DND-41 (cell line): ENCODE data around the gene MICA.

Source experiments
- ATAC-seq: fragments of 200-7000 bp; cut with Tn5 transposase; 3 replicates; pipeline ENCODE4 v1.9.1; 2021; ENCODE audit warnings: low read depth; ENCODE audit not compliant: insufficient read depth
- DNase-seq: peaks from one replicate; pipeline ENCODE4 v3.0.0-alpha.2; 2020
- H2AFZ ChIP-seq: 2 replicates; pipeline ENCODE4 v1.6.0; 2012; ENCODE audit warnings: low read depth, low read length
- H3K27ac ChIP-seq: 2 replicates; pipeline ENCODE4 v1.5.1; 2012; ENCODE audit warnings: low read length, inconsistent platforms
- H3K27me3 ChIP-seq: fragments of 200-600 bp; sonication (generic); 2 replicates; pipeline ENCODE4 v1.6.0; 2012; ENCODE audit warnings: low read length, mild to moderate bottlenecking, inconsistent platforms; ENCODE audit not compliant: insufficient read depth, poor library complexity
- H3K36me3 ChIP-seq: 2 replicates; pipeline ENCODE4 v1.5.1; 2012; ENCODE audit warnings: low read length, inconsistent platforms; ENCODE audit not compliant: insufficient read depth
- H3K4me1 ChIP-seq: 2 replicates; pipeline ENCODE4 v1.5.1; 2012; ENCODE audit warnings: mild to moderate bottlenecking, low read length; ENCODE audit not compliant: insufficient read depth
- H3K4me2 ChIP-seq: 2 replicates; pipeline ENCODE4 v1.6.0; 2012; ENCODE audit warnings: mild to moderate bottlenecking, moderate library complexity, low read length, inconsistent platforms; ENCODE audit not compliant: insufficient read depth
- H3K4me3 ChIP-seq, 2 experiments: fragments of 200-600 bp in 1 of 2; shearing (Covaris generic) in 1 of 2; 2 replicates each; pipeline ENCODE4 v1.5.1; 2012 to 2016; ENCODE audit warnings: inconsistent platforms in 2 of 2, low read length in 2 of 2, mild to moderate bottlenecking in 2 of 2, low read depth in 1 of 2, moderate library complexity in 1 of 2
- H3K79me2 ChIP-seq: 2 replicates; pipeline ENCODE4 v1.6.0; 2012; ENCODE audit warnings: low read length, inconsistent platforms; ENCODE audit not compliant: insufficient read depth
- H3K9ac ChIP-seq: 2 replicates; pipeline ENCODE4 v1.6.0; 2012; ENCODE audit warnings: low read depth, mild to moderate bottlenecking, inconsistent platforms, low read length, moderate library complexity
- H3K9me3 ChIP-seq: 2 replicates; pipeline ENCODE4 v1.5.1; 2012; ENCODE audit warnings: low read length, moderate library complexity, mild to moderate bottlenecking, inconsistent platforms; ENCODE audit not compliant: insufficient read depth, severe bottlenecking
- H4K20me1 ChIP-seq: 2 replicates; pipeline ENCODE4 v1.6.0; 2012; ENCODE audit warnings: low read length; ENCODE audit not compliant: insufficient read depth
- CTCF ChIP-seq: IDR thresholded peaks from 2 replicates; pipeline ENCODE4 v1.5.1; 2012; ENCODE audit warnings: borderline replicate concordance, low read length, moderate library complexity, mild to moderate bottlenecking; ENCODE audit not compliant: poor library complexity, severe bottlenecking; ENCODE audit errors: extremely low read depth
- EZH2 ChIP-seq: IDR thresholded peaks from 3 replicates; pipeline ENCODE4 v1.6.1; 2012; ENCODE audit warnings: borderline replicate concordance, low read depth, mild to moderate bottlenecking, moderate library complexity, low read length, inconsistent platforms; ENCODE audit not compliant: severe bottlenecking

The MICA gene

GRCh38 chr6:31381666-31382065, 21.7 kb upstream of the MICA start:
- H3K4me2 ChIP-seq: no peak overlapping the region
- 0 out of 2 replicates have a peak, but pooled peaks cover 2% of the 10 kb centered on the region for H4K20me1 ChIP-seq
- no peaks in the 10 kb centered on the region for H3K79me2 ChIP-seq
- no peak overlapping the region for H2AFZ ChIP-seq
- no peaks in the 10 kb centered on the region for H3K9me3 ChIP-seq
- H3K27me3 ChIP-seq: peaks cover 20% of the 10 kb centered on the region
- H3K9ac ChIP-seq: no peak overlapping the region
- no peaks in the 10 kb centered on the region for H3K36me3 ChIP-seq
- H3K4me1 ChIP-seq: no peaks in the 10 kb centered on the region
- DNase-seq (no peak), ATAC-seq (no peak)
- no peak overlapping the region for H3K27ac ChIP-seq
- TF ChIP-seq EZH2: no peak
- TF ChIP-seq CTCF: no peak
- H3K4me3 ChIP-seq: no peak overlapping the region

GRCh38 chr6:31383149-31383548, 20.2 kb upstream of the MICA start:
- no peak overlapping the region for H3K9ac ChIP-seq
- H3K9me3 ChIP-seq: no peaks in the 10 kb centered on the region
- no peaks in the 10 kb centered on the region for H3K36me3 ChIP-seq
- no peaks in the 10 kb centered on the region for H3K79me2 ChIP-seq
- TF ChIP-seq EZH2 (no peak), CTCF (no peak)
- H3K4me3 ChIP-seq: no peak overlapping the region
- no peaks in the 10 kb centered on the region for H3K4me1 ChIP-seq
- H3K4me2 ChIP-seq: no peak overlapping the region
- peaks cover 20% of the 10 kb centered on the region for H3K27me3 ChIP-seq
- ATAC-seq (no peak), DNase-seq (no peak)
- no peak overlapping the region for H2AFZ ChIP-seq
- 0 out of 2 replicates have a peak, but pooled peaks cover 2% of the 10 kb centered on the region for H4K20me1 ChIP-seq
- H3K27ac ChIP-seq: no peak overlapping the region

- DNase-seq: no peak
- TF ChIP-seq EZH2: no peak
- no peak for TF ChIP-seq CTCF
- H3K9me3 ChIP-seq: no peaks in the 10 kb centered on the region
- H3K27me3 ChIP-seq: peaks cover 15% of the 10 kb centered on the region
- H3K4me2 ChIP-seq: no peak overlapping the region
- no peaks in the 10 kb centered on the region for H4K20me1 ChIP-seq
- no peak overlapping the region for H3K4me3 ChIP-seq
- no peak overlapping the region for H2AFZ ChIP-seq
- ATAC-seq: no peak
- H3K36me3 ChIP-seq: no peaks in the 10 kb centered on the region
- no peak overlapping the region for H3K9ac ChIP-seq
- no peaks in the 10 kb centered on the region for H3K4me1 ChIP-seq
- no peaks in the 10 kb centered on the region for H3K79me2 ChIP-seq
- H3K27ac ChIP-seq: no peak overlapping the region
Observed at GRCh38 chr6:31385041-31385440, 18.4 kb upstream of the MICA start.

GRCh38 chr6:31386099-31386498, 17.3 kb upstream of the MICA start:
- DNase-seq (no peak), ATAC-seq (no peak)
- TF ChIP-seq EZH2: no peak
- TF ChIP-seq CTCF: no peak
- H2AFZ ChIP-seq: no peak overlapping the region
- no peaks in the 10 kb centered on the region for H4K20me1 ChIP-seq
- no peak overlapping the region for H3K27ac ChIP-seq
- no peaks in the 10 kb centered on the region for H3K9me3 ChIP-seq
- H3K4me1 ChIP-seq: no peaks in the 10 kb centered on the region
- H3K36me3 ChIP-seq: no peaks in the 10 kb centered on the region
- H3K4me3 ChIP-seq: no peak overlapping the region
- H3K4me2 ChIP-seq: no peak overlapping the region
- no peaks in the 10 kb centered on the region for H3K79me2 ChIP-seq
- no peak overlapping the region for H3K9ac ChIP-seq
- peaks cover 10% of the 10 kb centered on the region for H3K27me3 ChIP-seq
